HG02610 (cell line): ENCODE measurements around the gene CACNA1D.

Source experiments
- ATAC-seq: cut with Tn5 transposase; IDR thresholded peaks from one replicate; pipeline ENCODE4 v1.9.1; 2021; ENCODE audit warnings: mild to moderate bottlenecking, moderate library complexity; ENCODE audit not compliant: unreplicated experiment

CACNA1D gene

GRCh38 chr3:53525765-53526703 is 31.6 kb downstream of the CACNA1D start:
- no peak for ATAC-seq

GRCh38 chr3:53526704-53527055 is 32.3 kb downstream of the CACNA1D start:
- no peak for ATAC-seq

- ATAC-seq: no peak
These were observed 35.8 kb downstream of the CACNA1D start for GRCh38 chr3:53530205-53530604.

- no peak for ATAC-seq
These were observed 37.3 kb downstream of the CACNA1D start for GRCh38 chr3:53531749-53532148.

GRCh38 chr3:53533472-53533871 is 39.1 kb downstream of the CACNA1D start:
- no peak for ATAC-seq

- ATAC-seq: no peak
These were observed 39.8 kb downstream of the CACNA1D start for GRCh38 chr3:53534216-53534615.

GRCh38 chr3:53534676-53535400 is 40.4 kb downstream of the CACNA1D start:
- no peak for ATAC-seq

- no peak for ATAC-seq
These were observed 41.9 kb downstream of the CACNA1D start for GRCh38 chr3:53536282-53536681.

GRCh38 chr3:53544357-53544756 is 49.9 kb downstream of the CACNA1D start:
- ATAC-seq: no peak

GRCh38 chr3:53545310-53545995 is 51.0 kb downstream of the CACNA1D start:
- no peak for ATAC-seq

GRCh38 chr3:53545996-53546359 is 51.6 kb downstream of the CACNA1D start:
- no peak for ATAC-seq

GRCh38 chr3:53547327-53547726 is 52.9 kb downstream of the CACNA1D start:
- no peak for ATAC-seq

- no peak for ATAC-seq
These were observed 55.7 kb downstream of the CACNA1D start for GRCh38 chr3:53550005-53550620.

GRCh38 chr3:53551324-53551723 is 56.9 kb downstream of the CACNA1D start:
- no peak for ATAC-seq

- ATAC-seq: no peak
These were observed 58.3 kb downstream of the CACNA1D start for GRCh38 chr3:53552730-53553129.

- no peak for ATAC-seq
These were observed 58.8 kb downstream of the CACNA1D start for GRCh38 chr3:53553200-53553599.

- ATAC-seq: peak; percentile 84
These were observed 60.2 kb downstream of the CACNA1D start for GRCh38 chr3:53554559-53555067.

GRCh38 chr3:53555068-53555588 is 60.7 kb downstream of the CACNA1D start:
- peak; percentile 73 for ATAC-seq

- no peak for ATAC-seq
These were observed 72.2 kb downstream of the CACNA1D start for GRCh38 chr3:53566461-53567145.

- no peak for ATAC-seq
These were observed 75.7 kb downstream of the CACNA1D start for GRCh38 chr3:53570081-53570480.
